Upper lobe of left lung (tissue), 4 donors: ENCODE measurements around the gene BTBD9.

ENCODE experiments used
- EP300 ChIP-seq, 4 donors: sonication (generic); formaldehyde crosslinking; IDR thresholded peaks; one replicate each; pipeline ENCODE4 v1.5.1; 2017; ENCODE audit warnings: antibody characterized with exemption in 4 of 4, control low read depth in 2 of 4
- POLR2A ChIP-seq, 4 donors: fragments of 450-650 bp; IDR thresholded peaks; one replicate each; pipeline ENCODE4 v1.5.1; 2016 to 2017; ENCODE audit warnings: antibody characterized with exemption in 4 of 4, mild to moderate bottlenecking in 2 of 4
- POLR2AphosphoS5 ChIP-seq, 2 donors: sonication (generic); formaldehyde crosslinking; IDR thresholded peaks; one replicate each; pipeline ENCODE4 v1.5.1; 2017; ENCODE audit warnings: antibody characterized with exemption in 2 of 2
- TF ChIP-seq, protein P1 (sequence below), 6 experiments: fragments of 450-650 bp in 4 of 6; fragments of 200-600 bp in 2 of 6; sonication (generic) in 2 of 6; IDR thresholded peaks; one replicate each; pipeline ENCODE4 v1.5.1; 2016 to 2019; ENCODE audit warnings: antibody characterized with exemption in 6 of 6

DNA sequence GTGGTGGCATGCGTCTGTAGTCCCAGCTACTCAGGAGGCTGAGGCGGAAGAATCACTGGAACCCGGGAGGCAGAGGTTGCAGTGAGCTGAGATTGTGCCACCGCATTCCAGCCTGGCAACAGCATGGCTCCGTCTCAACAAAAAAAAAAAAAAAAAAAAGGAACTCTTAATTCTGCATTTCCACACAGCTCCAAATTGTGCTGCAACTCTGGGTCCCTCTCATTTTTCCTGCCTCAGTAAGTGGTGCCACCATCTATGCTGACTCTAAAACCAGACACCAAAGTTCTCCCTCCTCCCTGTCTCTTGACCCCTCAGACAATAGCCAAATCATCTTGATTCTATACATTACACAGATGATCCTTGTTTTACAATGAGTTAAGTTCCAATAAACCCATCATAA, 133.9 kb downstream of the BTBD9 start:
- TF ChIP-seq, protein P1, sequence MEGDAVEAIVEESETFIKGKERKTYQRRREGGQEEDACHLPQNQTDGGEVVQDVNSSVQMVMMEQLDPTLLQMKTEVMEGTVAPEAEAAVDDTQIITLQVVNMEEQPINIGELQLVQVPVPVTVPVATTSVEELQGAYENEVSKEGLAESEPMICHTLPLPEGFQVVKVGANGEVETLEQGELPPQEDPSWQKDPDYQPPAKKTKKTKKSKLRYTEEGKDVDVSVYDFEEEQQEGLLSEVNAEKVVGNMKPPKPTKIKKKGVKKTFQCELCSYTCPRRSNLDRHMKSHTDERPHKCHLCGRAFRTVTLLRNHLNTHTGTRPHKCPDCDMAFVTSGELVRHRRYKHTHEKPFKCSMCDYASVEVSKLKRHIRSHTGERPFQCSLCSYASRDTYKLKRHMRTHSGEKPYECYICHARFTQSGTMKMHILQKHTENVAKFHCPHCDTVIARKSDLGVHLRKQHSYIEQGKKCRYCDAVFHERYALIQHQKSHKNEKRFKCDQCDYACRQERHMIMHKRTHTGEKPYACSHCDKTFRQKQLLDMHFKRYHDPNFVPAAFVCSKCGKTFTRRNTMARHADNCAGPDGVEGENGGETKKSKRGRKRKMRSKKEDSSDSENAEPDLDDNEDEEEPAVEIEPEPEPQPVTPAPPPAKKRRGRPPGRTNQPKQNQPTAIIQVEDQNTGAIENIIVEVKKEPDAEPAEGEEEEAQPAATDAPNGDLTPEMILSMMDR (IDR thresholded peaks at IDR 0.05): no peak
- no peak for TF ChIP-seq POLR2A (IDR thresholded peaks at IDR 0.05)
- no peak for TF ChIP-seq EP300 (IDR thresholded peaks at IDR 0.05)
- no peak for TF ChIP-seq POLR2AphosphoS5 (IDR thresholded peaks at IDR 0.05)
